Esophagus squamous epithelium (tissue), 4 donors: ENCODE data around the gene GLB1L2.

Source experiments
- POLR2A ChIP-seq, 4 donors: fragments of 450-650 bp; IDR thresholded peaks; one replicate each; pipeline ENCODE4 v1.6.1; 2017; ENCODE audit warnings: antibody characterized with exemption in 4 of 4, mild to moderate bottlenecking in 4 of 4, moderate library complexity in 3 of 4
- TF ChIP-seq, protein P1 (sequence below), 6 experiments: fragments of 450-650 bp in 4 of 6; fragments of 200-600 bp in 2 of 6; sonication (generic) in 2 of 6; IDR thresholded peaks; one replicate each; pipeline ENCODE4 v1.5.1; 2016 to 2019; ENCODE audit warnings: antibody characterized with exemption in 6 of 6, mild to moderate bottlenecking in 4 of 6, moderate library complexity in 4 of 6

DNA sequence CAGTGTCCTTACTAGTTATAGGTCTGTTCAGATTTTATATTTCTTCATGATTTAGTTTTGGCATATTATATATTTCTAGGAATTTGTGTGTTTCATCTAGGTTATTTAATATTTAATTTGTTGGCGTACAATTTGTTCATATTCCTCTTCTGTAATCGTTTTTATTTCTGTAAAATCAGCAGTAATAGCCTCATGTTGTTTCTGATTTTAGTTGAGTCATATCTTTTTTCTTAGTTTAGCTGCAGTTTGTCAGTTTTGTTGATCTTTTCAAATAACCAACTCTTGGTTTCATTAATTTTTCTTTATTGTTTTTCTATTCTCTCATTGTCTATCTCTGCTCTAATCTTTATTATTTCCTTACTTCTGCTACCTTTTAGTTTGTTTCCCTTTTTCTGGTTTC lies 20.3 kb downstream of the GLB1L2 start:
- TF ChIP-seq, protein P1, sequence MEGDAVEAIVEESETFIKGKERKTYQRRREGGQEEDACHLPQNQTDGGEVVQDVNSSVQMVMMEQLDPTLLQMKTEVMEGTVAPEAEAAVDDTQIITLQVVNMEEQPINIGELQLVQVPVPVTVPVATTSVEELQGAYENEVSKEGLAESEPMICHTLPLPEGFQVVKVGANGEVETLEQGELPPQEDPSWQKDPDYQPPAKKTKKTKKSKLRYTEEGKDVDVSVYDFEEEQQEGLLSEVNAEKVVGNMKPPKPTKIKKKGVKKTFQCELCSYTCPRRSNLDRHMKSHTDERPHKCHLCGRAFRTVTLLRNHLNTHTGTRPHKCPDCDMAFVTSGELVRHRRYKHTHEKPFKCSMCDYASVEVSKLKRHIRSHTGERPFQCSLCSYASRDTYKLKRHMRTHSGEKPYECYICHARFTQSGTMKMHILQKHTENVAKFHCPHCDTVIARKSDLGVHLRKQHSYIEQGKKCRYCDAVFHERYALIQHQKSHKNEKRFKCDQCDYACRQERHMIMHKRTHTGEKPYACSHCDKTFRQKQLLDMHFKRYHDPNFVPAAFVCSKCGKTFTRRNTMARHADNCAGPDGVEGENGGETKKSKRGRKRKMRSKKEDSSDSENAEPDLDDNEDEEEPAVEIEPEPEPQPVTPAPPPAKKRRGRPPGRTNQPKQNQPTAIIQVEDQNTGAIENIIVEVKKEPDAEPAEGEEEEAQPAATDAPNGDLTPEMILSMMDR (IDR thresholded peaks at IDR 0.05) = no peak
- no peak for TF ChIP-seq POLR2A (IDR thresholded peaks at IDR 0.05)
